H1 (cell line): ENCODE results near the gene PAWR. TPM values are rescaled to one million over a fixed set of nuclear protein-coding genes. Genes with fewer than 3 reads are reported as not detected.
"Not testable (repeated sequence)": the region's sequence is repeated elsewhere in the genome, so short reads cannot be mapped to it uniquely, and the experiment has no call there.

Experiments used
- CTCF ChIA-PET: fragments of 300-600 bp; sonication (Branson Sonifier 250); formaldehyde crosslinking; loops from one replicate; lab custom pipeline; 2021; ENCODE audit not compliant: partially characterized antibody; lab: Charles Lee
- POLR2A ChIA-PET: fragments of 300-600 bp; sonication (Branson Sonifier 250); formaldehyde crosslinking; loops from one replicate; lab custom pipeline; 2021; ENCODE audit warnings: inconsistent platforms; ENCODE audit not compliant: partially characterized antibody; lab: Charles Lee
- DNase-seq, 2 experiments: peaks; one replicate each; pipeline versions ENCODE4 v3.0.0 to v3.0.0-alpha.2; 2010 to 2022; ENCODE audit warnings: low spot score in 2 of 2, low read depth in 1 of 2, mixed read lengths in 1 of 2
- FAIRE-seq: peaks from 2 replicates; lab custom pipeline; 2011; peaks lifted over from hg19 to GRCh38; lab: Jason Lieb, UNC
- H2AFZ ChIP-seq: 2 replicates; pipeline ENCODE4 v1.8.1; 2012; ENCODE audit warnings: low read length, inconsistent platforms
- H2AK5ac ChIP-seq: 2 replicates; pipeline ENCODE4 v1.6.1; 2013; ENCODE audit warnings: low read depth, low read length
- H2BK120ac ChIP-seq: replicated peaks from 2 replicates; pipeline ENCODE3; 2013; ENCODE audit warnings: low read depth, low read length, inconsistent platforms
- H2BK12ac ChIP-seq: 2 replicates; pipeline ENCODE4 v1.6.1; 2013; ENCODE audit warnings: low read depth, low read length
- H2BK15ac ChIP-seq: 2 replicates; pipeline ENCODE4 v1.6.1; 2013; ENCODE audit warnings: low read length
- H2BK20ac ChIP-seq: 2 replicates; pipeline ENCODE4 v1.6.1; 2013; ENCODE audit warnings: low read length
- H2BK5ac ChIP-seq: 2 replicates; pipeline ENCODE4 v1.6.1; 2013; ENCODE audit warnings: low read depth, low read length
- H3K14ac ChIP-seq: 2 replicates; pipeline ENCODE4 v1.6.1; 2013; ENCODE audit warnings: inconsistent platforms; ENCODE audit not compliant: insufficient read length
- H3K18ac ChIP-seq: 2 replicates; pipeline ENCODE4 v1.6.1; 2013; ENCODE audit warnings: low read length; ENCODE audit errors: extremely low read depth
- H3K23ac ChIP-seq: 2 replicates; pipeline ENCODE4 v1.6.1; 2013; ENCODE audit warnings: inconsistent platforms; ENCODE audit not compliant: insufficient read length
- H3K23me2 ChIP-seq: 2 replicates; pipeline ENCODE4 v1.6.1; 2013; ENCODE audit warnings: low read depth, low read length
- H3K27ac ChIP-seq: 2 replicates; pipeline ENCODE4 v1.6.1; 2011; ENCODE audit warnings: low read depth, low read length, inconsistent platforms
- H3K27me3 ChIP-seq, 4 experiments: replicated peaks in 1 of 4; 1 replicate in 1 of 4; 2 replicates in 3 of 4; pipeline versions ENCODE4 v1.6.1 to v1.8.1; 2011 to 2013; ENCODE audit warnings: low read length in 3 of 4, mild to moderate bottlenecking in 3 of 4, inconsistent platforms in 2 of 4, mixed read lengths in 2 of 4, moderate library complexity in 1 of 4; ENCODE audit not compliant: control insufficient read depth in 3 of 4, insufficient read depth in 3 of 4; ENCODE audit errors: extremely low read depth in 1 of 4
- H3K36me3 ChIP-seq, 4 experiments: 2 replicates each; pipeline versions ENCODE4 v1.6.1 to v1.8.1; 2011 to 2013; ENCODE audit warnings: mild to moderate bottlenecking in 4 of 4, low read length in 3 of 4, moderate library complexity in 2 of 4, control low read depth in 1 of 4, inconsistent platforms in 1 of 4; ENCODE audit not compliant: insufficient read depth in 4 of 4, control insufficient read depth in 2 of 4
- H3K4ac ChIP-seq: replicated peaks from 2 replicates; pipeline ENCODE3; 2013; ENCODE audit warnings: low read length, low read depth, mixed read lengths, inconsistent platforms; ENCODE audit not compliant: insufficient read length
- H3K4me1 ChIP-seq, 4 experiments: replicated peaks in 1 of 4; 1 replicate in 1 of 4; 2 replicates in 3 of 4; pipeline versions ENCODE4 v1.6.1 to v1.8.1; 2011 to 2013; ENCODE audit warnings: low read length in 3 of 4, inconsistent platforms in 2 of 4, mixed read lengths in 1 of 4; ENCODE audit not compliant: insufficient read depth in 4 of 4, control insufficient read depth in 3 of 4
- H3K4me2 ChIP-seq, 2 experiments: 2 replicates each; pipeline versions ENCODE4 v1.6.1 to v1.8.1; 2011 to 2013; ENCODE audit warnings: low read depth in 2 of 2, low read length in 2 of 2, control low read depth in 1 of 2, inconsistent platforms in 1 of 2, mild to moderate bottlenecking in 1 of 2; ENCODE audit not compliant: insufficient read depth in 1 of 2
- H3K4me3 ChIP-seq, 4 experiments: fragments of 200-600, 300-600 bp in 1 of 4; sonication (generic), shearing (Covaris generic), sonication (Bioruptor Twin) in 1 of 4; 2 replicates each; pipeline versions ENCODE4 v1.5.1 to v1.8.1; 2011 to 2016; ENCODE audit warnings: low read length in 4 of 4, low read depth in 3 of 4, control low read depth in 2 of 4, inconsistent platforms in 2 of 4, mild to moderate bottlenecking in 2 of 4, mixed read lengths in 1 of 4, moderate library complexity in 1 of 4; ENCODE audit not compliant: insufficient read depth in 2 of 4; ENCODE audit errors: extremely low read depth in 1 of 4
- H3K56ac ChIP-seq: replicated peaks from 2 replicates; pipeline ENCODE3; 2013; ENCODE audit warnings: low read depth, mild to moderate bottlenecking, mixed read lengths, low read length, inconsistent platforms; ENCODE audit not compliant: insufficient read length
- H3K79me1 ChIP-seq: 2 replicates; pipeline ENCODE4 v1.6.1; 2013; ENCODE audit warnings: low read depth, low read length, control low read depth
- H3K79me2 ChIP-seq, 2 experiments: 2 replicates each; pipeline versions ENCODE4 v1.6.1 to v1.8.1; 2012 to 2013; ENCODE audit warnings: low read length in 2 of 2, mild to moderate bottlenecking in 2 of 2, inconsistent platforms in 1 of 2; ENCODE audit not compliant: insufficient read depth in 2 of 2, control insufficient read depth in 1 of 2
- H3K9ac ChIP-seq, 4 experiments: replicated peaks in 1 of 4; 1 replicate in 1 of 4; 2 replicates in 3 of 4; pipeline versions ENCODE4 v1.6.1 to v1.8.1; 2011 to 2013; ENCODE audit warnings: low read depth in 3 of 4, low read length in 3 of 4, control low read depth in 2 of 4, mild to moderate bottlenecking in 2 of 4, moderate library complexity in 2 of 4, inconsistent platforms in 1 of 4; ENCODE audit errors: extremely low read depth in 1 of 4
- H3K9me3 ChIP-seq, 2 experiments: 2 replicates each; pipeline versions ENCODE4 v1.6.1 to v1.8.1; 2012 to 2013; ENCODE audit warnings: mild to moderate bottlenecking in 2 of 2, moderate library complexity in 2 of 2, control low read depth in 1 of 2, inconsistent platforms in 1 of 2, low read depth in 1 of 2, low read length in 1 of 2, mixed read lengths in 1 of 2; ENCODE audit not compliant: insufficient read depth in 2 of 2
- H4K20me1 ChIP-seq, 2 experiments: replicated peaks in 1 of 2; 2 replicates each; pipeline versions ENCODE3 to v1.8.1; 2011 to 2013; ENCODE audit warnings: inconsistent platforms in 2 of 2, low read length in 2 of 2, mild to moderate bottlenecking in 1 of 2; ENCODE audit not compliant: insufficient read depth in 2 of 2, control insufficient read depth in 1 of 2
- H4K5ac ChIP-seq: 2 replicates; pipeline ENCODE4 v1.6.1; 2013; ENCODE audit warnings: low read length, low read depth, mixed read lengths, inconsistent platforms; ENCODE audit not compliant: insufficient read length
- H4K8ac ChIP-seq: 2 replicates; pipeline ENCODE4 v1.8.0; 2013; ENCODE audit warnings: mild to moderate bottlenecking, moderate library complexity, low read length, inconsistent platforms; ENCODE audit not compliant: insufficient read depth; ENCODE audit errors: extremely low read depth
- H4K91ac ChIP-seq: replicated peaks from 2 replicates; pipeline ENCODE3; 2013; ENCODE audit warnings: low read length, mixed read lengths, inconsistent platforms; ENCODE audit not compliant: insufficient read length
- WGBS, 2 experiments: shearing (Covaris generic) in 1 of 2; methylation state at CpG; one replicate each; pipeline versions ENCODE4 v1.1.6 to v1.1.7; 2013 to 2015; ENCODE audit warnings: low lambda C conversion rate in 2 of 2, mixed read lengths in 2 of 2, inconsistent platforms in 1 of 2, low coverage in 1 of 2, missing lambda C conversion rate in 1 of 2; ENCODE audit not compliant: insufficient replicate concordance in 2 of 2, insufficient coverage in 1 of 2, insufficient read length in 1 of 2; ENCODE audit errors: extremely low coverage in 1 of 2, missing lambda C conversion rate in 1 of 2; 5-methylcytosine and 5-hydroxymethylcytosine counted together
- polyA plus RNA-seq, 7 experiments: library from polyadenylated mRNA; depleted of rRNA in 3 of 7; stranded (reverse) in 5 of 7; unstranded in 2 of 7; fragments of >200 nt in 5 of 7; fragments of 200-250 nt in 2 of 7; gene quantifications; 1 replicate in 5 of 7; 2 replicates in 1 of 7; 4 replicates in 1 of 7; pipeline versions ENCODE4 v1.2.1 to v1.2.3, GENCODE V29; 2011 to 2013; ENCODE audit warnings: missing spikeins in 2 of 7, mixed read lengths in 2 of 7
- total RNA-seq: library from RNA; stranded (reverse); fragmentation: NEBNext Ultra II Directional; extraction: Animal tissue kit (Norgen Biotek cat#: 25700); gene quantifications from 2 replicates; pipeline ENCODE4 v1.2.1, GENCODE V29; 2021

Gene PAWR
- total and polyA plus RNA-seq, 2 of the 8 experiments (the other 6 are each of a cell fraction or from before 2014, with no cell fraction given): 28.3 to 327 TPM

GRCh38 chr12:79646843-79647242, 43.9 kb downstream of the PAWR start:
- H4K5ac ChIP-seq, H3K4me3 ChIP-seq, POLR2A ChIA-PET, H3K9me3 ChIP-seq, H3K36me3 ChIP-seq, H3K27me3 ChIP-seq, H2BK20ac ChIP-seq, H3K18ac ChIP-seq, H4K91ac ChIP-seq, H2AK5ac ChIP-seq, H3K9ac ChIP-seq, H3K56ac ChIP-seq, H3K14ac ChIP-seq, H3K27ac ChIP-seq, H3K79me1 ChIP-seq, H2BK5ac ChIP-seq, H3K4ac ChIP-seq, CTCF ChIA-PET, FAIRE-seq, H2AFZ ChIP-seq, H3K23me2 ChIP-seq, H2BK12ac ChIP-seq, H2BK15ac ChIP-seq, H4K8ac ChIP-seq, H3K23ac ChIP-seq, DNase-seq, H2BK120ac ChIP-seq, H3K4me2 ChIP-seq: not testable (repeated sequence)
- Histone ChIP-seq H4K20me1 (peaks cover 10 to 24% of the 10 kb centered on the region in 2 experiments), H3K79me2 (peaks cover 22 to 100% of the 10 kb centered on the region in 2 experiments), H3K4me1 (peaks cover 0 to 16% (median 7%) of the 10 kb centered on the region in 4 experiments; a peak in 3 of 7 replicates)
- 94% methylated on average over 4 of the region's 4 CpGs; no CpG with 5 or more reads in 1 of the 2 experiments for WGBS, 2 experiments
